GM12873 (cell line): ENCODE data around the gene TM7SF3.

Source experiments
- TF ChIP-seq, protein P1 (sequence below): IDR thresholded peaks from 2 replicates; pipeline ENCODE4 v1.5.1; 2012; ENCODE audit warnings: low read depth, mild to moderate bottlenecking, moderate library complexity, low read length, control low read depth; ENCODE audit not compliant: insufficient read depth; ENCODE audit errors: missing control alignments

The TM7SF3 gene

DNA sequence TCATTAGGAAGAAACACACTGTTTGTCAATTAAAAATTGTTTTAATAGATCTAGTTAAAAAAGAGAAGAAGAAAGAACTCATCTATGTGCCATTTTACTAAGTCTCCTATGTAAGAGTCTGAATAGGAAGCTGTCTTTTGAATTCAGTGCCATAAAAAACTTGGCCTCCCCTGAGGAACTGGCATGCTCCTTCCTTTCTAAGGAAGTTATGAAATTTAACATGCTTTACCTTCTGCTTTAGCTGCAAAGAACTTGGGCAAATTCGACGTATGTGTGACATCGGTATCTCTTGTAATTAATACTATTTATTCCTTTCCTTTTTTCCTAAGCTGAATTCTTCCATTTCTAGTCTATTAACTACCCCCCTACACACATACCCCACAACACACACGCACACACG lies 12.5 kb downstream of the TM7SF3 start:
- TF ChIP-seq, protein P1, sequence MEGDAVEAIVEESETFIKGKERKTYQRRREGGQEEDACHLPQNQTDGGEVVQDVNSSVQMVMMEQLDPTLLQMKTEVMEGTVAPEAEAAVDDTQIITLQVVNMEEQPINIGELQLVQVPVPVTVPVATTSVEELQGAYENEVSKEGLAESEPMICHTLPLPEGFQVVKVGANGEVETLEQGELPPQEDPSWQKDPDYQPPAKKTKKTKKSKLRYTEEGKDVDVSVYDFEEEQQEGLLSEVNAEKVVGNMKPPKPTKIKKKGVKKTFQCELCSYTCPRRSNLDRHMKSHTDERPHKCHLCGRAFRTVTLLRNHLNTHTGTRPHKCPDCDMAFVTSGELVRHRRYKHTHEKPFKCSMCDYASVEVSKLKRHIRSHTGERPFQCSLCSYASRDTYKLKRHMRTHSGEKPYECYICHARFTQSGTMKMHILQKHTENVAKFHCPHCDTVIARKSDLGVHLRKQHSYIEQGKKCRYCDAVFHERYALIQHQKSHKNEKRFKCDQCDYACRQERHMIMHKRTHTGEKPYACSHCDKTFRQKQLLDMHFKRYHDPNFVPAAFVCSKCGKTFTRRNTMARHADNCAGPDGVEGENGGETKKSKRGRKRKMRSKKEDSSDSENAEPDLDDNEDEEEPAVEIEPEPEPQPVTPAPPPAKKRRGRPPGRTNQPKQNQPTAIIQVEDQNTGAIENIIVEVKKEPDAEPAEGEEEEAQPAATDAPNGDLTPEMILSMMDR: no peak

GRCh38 chr12:27000961-27001360 lies 13.2 kb downstream of the TM7SF3 start:
- TF ChIP-seq, protein P1: no peak

DNA sequence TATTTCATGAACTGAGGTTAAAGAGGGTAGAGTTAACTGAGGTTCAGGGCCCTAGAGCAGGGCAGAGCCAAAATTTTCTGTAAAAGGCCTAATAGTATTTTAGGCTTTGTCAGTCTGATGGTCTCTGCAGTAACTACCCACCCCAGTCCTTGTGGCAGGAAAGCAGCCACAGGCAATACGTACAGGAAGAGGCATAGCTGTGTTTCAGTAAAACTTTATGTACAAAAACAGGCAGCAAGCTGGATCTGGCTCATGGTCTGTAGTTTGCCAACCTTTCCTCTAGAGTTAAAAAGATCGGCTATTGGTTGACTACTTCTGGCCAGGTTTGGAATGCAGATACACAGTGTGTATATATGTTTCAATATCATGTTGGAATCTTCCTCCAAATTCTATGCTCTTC lies 17.2 kb downstream of the TM7SF3 start:
- TF ChIP-seq, protein P1: no peak

GRCh38 chr12:26995706-26996105 lies 18.5 kb downstream of the TM7SF3 start:
- TF ChIP-seq, protein P1: no peak

DNA sequence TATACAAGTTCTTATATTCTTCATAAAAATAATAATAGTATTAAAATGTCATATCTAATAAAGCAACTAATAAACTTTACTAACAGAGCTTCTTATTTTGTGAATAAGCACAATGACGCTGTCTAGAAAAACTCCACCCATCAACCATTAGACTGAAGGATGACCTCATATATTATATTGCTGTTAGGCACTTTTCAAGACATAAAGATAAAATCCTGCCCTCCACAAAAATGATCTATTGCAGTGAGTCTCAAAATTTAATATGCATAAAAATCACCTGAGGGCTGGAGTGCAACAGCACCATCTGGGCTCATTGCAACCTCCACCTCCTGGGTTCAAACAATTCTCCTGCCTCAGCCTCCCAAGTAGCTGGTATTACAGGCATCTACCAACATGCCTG lies 20.1 kb downstream of the TM7SF3 start:
- TF ChIP-seq, protein P1: no peak

DNA sequence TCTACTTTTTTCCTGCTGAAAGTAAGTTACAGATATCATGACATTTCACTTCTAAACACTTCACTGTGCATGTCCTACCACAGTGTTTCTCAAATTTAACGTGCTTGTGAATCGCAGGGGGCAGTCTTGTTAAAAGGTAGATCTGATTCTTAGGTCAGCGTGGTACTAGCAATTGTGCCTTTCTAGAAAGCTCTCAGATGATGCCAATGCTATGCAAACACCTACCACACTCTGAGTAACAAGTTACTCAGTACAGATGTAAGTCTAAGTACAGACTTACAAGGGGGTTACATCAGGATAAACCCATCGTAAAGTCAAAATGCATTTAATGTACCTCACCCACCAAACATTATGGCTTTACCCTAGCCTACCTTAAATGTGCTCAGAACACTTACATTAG lies 22.4 kb downstream of the TM7SF3 start:
- TF ChIP-seq, protein P1: no peak

GRCh38 chr12:26989873-26990272 lies 24.3 kb downstream of the TM7SF3 start:
- TF ChIP-seq, protein P1: no peak
